LHCN-M2 (cell line): ENCODE measurements around the gene GPR42. TPM values are rescaled to one million over a fixed set of nuclear protein-coding genes. Genes with fewer than 3 reads are reported as not detected.

ENCODE experiments used
- DNase-seq: peaks from one replicate; pipeline ENCODE4 v3.0.0-alpha.2; 2012; ENCODE audit warnings: low read depth
- total RNA-seq: library from RNA; depleted of rRNA; stranded (reverse); fragments of >200 nt; gene quantifications from 2 replicates; pipeline ENCODE4 v1.2.3, GENCODE V29; 2014; rRNA removed

GPR42 gene
- total RNA-seq, 1 experiment from 2014 or later = not detected

GRCh38 chr19:35417713-35418534 is 47.1 kb downstream of the GPR42 start:
- no peak for DNase-seq

DNA sequence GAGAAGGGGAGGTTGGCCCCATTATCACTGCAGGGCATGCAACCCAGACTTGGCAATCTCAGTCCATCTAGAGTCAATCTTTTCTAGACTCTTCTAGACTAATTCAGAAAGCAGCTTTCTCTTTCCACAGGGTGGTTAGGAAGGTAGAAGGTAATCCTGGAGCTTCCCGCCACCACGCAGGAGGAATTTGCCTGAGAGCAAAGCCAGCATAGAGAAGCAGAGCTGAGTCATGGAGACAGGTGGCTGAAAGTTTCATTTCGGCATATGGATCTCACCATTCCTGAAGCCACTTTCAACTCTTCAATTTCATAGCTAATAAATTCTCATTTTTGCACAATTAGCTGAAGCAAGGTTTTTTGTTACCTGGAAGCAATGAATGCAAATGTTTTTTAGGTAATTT is 48.2 kb downstream of the GPR42 start:
- DNase-seq = no peak

DNA sequence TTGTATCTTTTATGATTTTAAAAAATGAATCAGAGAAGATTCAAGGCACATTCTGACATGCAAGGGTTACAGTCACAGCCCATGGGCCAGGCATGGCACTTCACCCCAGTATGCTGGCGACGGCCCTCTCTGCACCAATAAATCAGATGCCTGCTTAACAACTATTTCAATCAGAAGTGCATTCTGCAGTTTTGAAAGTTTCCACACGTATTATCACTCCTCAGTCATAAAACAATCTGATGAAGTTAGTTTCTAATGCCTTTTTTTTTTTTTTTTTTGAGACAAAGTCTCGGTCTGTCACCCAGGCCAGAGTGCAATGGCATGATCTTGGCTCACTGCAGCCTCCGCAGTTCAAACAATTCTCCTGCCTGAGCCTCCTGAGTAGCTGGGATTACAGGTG is 48.9 kb downstream of the GPR42 start:
- no peak for DNase-seq

GRCh38 chr19:35421362-35421761 is 50.5 kb downstream of the GPR42 start:
- no peak for DNase-seq

Other genes starting within 250 kb of the GPR42 start
- gene LGI4, start 236.0 kb upstream of the GPR42 start, total RNA-seq = not detected in 2 replicates
- not detected in 2 replicates for gene FXYD1, start 232.2 kb upstream of the GPR42 start, total RNA-seq
- not detected in 2 replicates for gene FXYD7, start 227.8 kb upstream of the GPR42 start, total RNA-seq
- 82.0 and 89.8 TPM in 2 replicates for gene FXYD5, start 216.3 kb upstream of the GPR42 start, total RNA-seq
- gene FAM187B, start 142.3 kb upstream of the GPR42 start, total RNA-seq = not detected in 2 replicates
- gene LSR, start 122.1 kb upstream of the GPR42 start, total RNA-seq = 1.7 and 2.6 TPM in 2 replicates
- gene USF2, start 102.1 kb upstream of the GPR42 start, total RNA-seq = 82.3 and 86.1 TPM in 2 replicates
- not detected in 2 replicates for gene HAMP, start 88.5 kb upstream of the GPR42 start, total RNA-seq
- gene MAG, start 78.9 kb upstream of the GPR42 start, total RNA-seq = not detected in 2 replicates
- 1.0 and 2.2 TPM in 2 replicates for gene CD22, start 41.9 kb upstream of the GPR42 start, total RNA-seq
- not detected in 2 replicates for gene FFAR1, start 23.2 kb upstream of the GPR42 start, total RNA-seq
- not detected in 2 replicates for gene FFAR3, start 12.6 kb upstream of the GPR42 start, total RNA-seq
- not detected in 2 replicates for gene FFAR2, start 77.2 kb downstream of the GPR42 start, total RNA-seq
- gene KRTDAP, start 119.4 kb downstream of the GPR42 start, total RNA-seq = not detected in 2 replicates
- 0.29 and 1.1 TPM in 2 replicates for gene DMKN, start 142.6 kb downstream of the GPR42 start, total RNA-seq
- gene SBSN, start 157.2 kb downstream of the GPR42 start, total RNA-seq = 0.77 TPM in 1 of 2 replicates, not detected in the other
- not detected in 2 replicates for gene GAPDHS, start 162.4 kb downstream of the GPR42 start, total RNA-seq
- gene TMEM147, start 174.6 kb downstream of the GPR42 start, total RNA-seq = 106 and 114 TPM in 2 replicates
- gene ATP4A, start 192.6 kb downstream of the GPR42 start, total RNA-seq = not detected in 2 replicates
- gene PMIS2, start 215.1 kb downstream of the GPR42 start, total RNA-seq = not detected in 2 replicates
- 17.4 and 21.0 TPM in 2 replicates for gene HAUS5, start 241.7 kb downstream of the GPR42 start, total RNA-seq